ENCODE results near the gene KRTAP9-7. TPM values are rescaled to one million over a fixed set of nuclear protein-coding genes. Genes with fewer than 3 reads are reported as not detected.
"Not testable (repeated sequence)": the region's sequence is repeated elsewhere in the genome, so short reads cannot be mapped to it uniquely, and the experiment has no call there.

Gene KRTAP9-7
- total RNA-seq (not detected), polyA plus RNA-seq (not detected)
- long read RNA-seq, donor 1: 0 reads
- long read RNA-seq, donor 2: 0 reads
- long read RNA-seq, donor 3: 0 reads
- long read RNA-seq, donor 4: 0 reads
- long read RNA-seq, donor 5: 0 reads

- not testable (repeated sequence) for H3K4me3 ChIP-seq; H3K27me3 ChIP-seq (ENCODE audit: control insufficient read depth in 3 of 3, insufficient read depth in 3 of 3, low read length in 2 of 3); DNase-seq; H3K4me1 ChIP-seq (ENCODE audit: control insufficient read depth in 5 of 5, insufficient read depth in 5 of 5, low read length in 5 of 5); H3K9me3 ChIP-seq (ENCODE audit: control insufficient read depth in 4 of 4, insufficient read depth in 3 of 4, low read length in 3 of 4); ATAC-seq (ENCODE audit: insufficient read depth, low FRiP score); H3K36me3 ChIP-seq (ENCODE audit: control insufficient read depth in 4 of 4, insufficient read depth in 4 of 4, low read length in 4 of 4); H3K27ac ChIP-seq (ENCODE audit: low read depth in 1 of 2, low read length in 1 of 2); H3K9ac ChIP-seq (ENCODE audit: insufficient read depth in 1 of 2, low read length in 2 of 2)
- WGBS, 2 donors: 79 to 97% methylated on average over 3 of the region's 3 CpGs
Observed at GRCh38 chr17:41275648-41276190, at the start of gene KRTAP9-7. TSS of gene KRTAP9-7 (plus strand) at chr17:41275698. CDS start at chr17:41275698, 0 bp downstream.

GRCh38 chr17:41226051-41226450 lies 49.4 kb upstream of the KRTAP9-7 start:
- H3K9ac ChIP-seq (ENCODE audit: insufficient read depth in 1 of 2, low read length in 2 of 2): no peak overlapping the region
- H3K4me3 ChIP-seq: no peak overlapping the region
- peaks cover 0 to 2% (median 0%) of the 10 kb centered on the region in 4 donors for H3K9me3 ChIP-seq (ENCODE audit: control insufficient read depth in 4 of 4, insufficient read depth in 3 of 4, low read length in 3 of 4)
- WGBS, 2 donors: 87 to 94% methylated on average over 6 of the region's 6 CpGs
- DNase-seq (no peak), ATAC-seq (ENCODE audit: insufficient read depth, low FRiP score) (no peak)
- no peak for TF ChIP-seq CTCF (IDR thresholded peaks at IDR 0.05; ENCODE audit: control extremely low read depth, extremely low read depth)
- H3K27me3 ChIP-seq (ENCODE audit: control insufficient read depth in 3 of 3, insufficient read depth in 3 of 3, low read length in 2 of 3): peaks cover 0 to 10% (median 0%) of the 10 kb centered on the region in 3 donors
- no peaks in the 10 kb centered on the region for H3K36me3 ChIP-seq (ENCODE audit: control insufficient read depth in 4 of 4, insufficient read depth in 4 of 4, low read length in 4 of 4)
- H3K4me1 ChIP-seq (ENCODE audit: control insufficient read depth in 5 of 5, insufficient read depth in 5 of 5, low read length in 5 of 5): no peaks in the 10 kb centered on the region
- H3K27ac ChIP-seq (ENCODE audit: low read depth in 1 of 2, low read length in 1 of 2): no peak overlapping the region

GRCh38 chr17:41226598-41227095 lies 48.9 kb upstream of the KRTAP9-7 start, which contains the start of gene KRTAP9-2:
TSS of gene KRTAP9-2 (plus strand) at chr17:41226648. CDS start at chr17:41226655, 7 bp downstream.
- DNase-seq; H3K36me3 ChIP-seq (ENCODE audit: control insufficient read depth in 4 of 4, insufficient read depth in 4 of 4, low read length in 4 of 4); H3K4me1 ChIP-seq (ENCODE audit: control insufficient read depth in 5 of 5, insufficient read depth in 5 of 5, low read length in 5 of 5); H3K9me3 ChIP-seq (ENCODE audit: control insufficient read depth in 4 of 4, insufficient read depth in 3 of 4, low read length in 3 of 4); H3K4me3 ChIP-seq; ATAC-seq (ENCODE audit: insufficient read depth, low FRiP score); H3K27ac ChIP-seq (ENCODE audit: low read depth in 1 of 2, low read length in 1 of 2); H3K27me3 ChIP-seq (ENCODE audit: control insufficient read depth in 3 of 3, insufficient read depth in 3 of 3, low read length in 2 of 3); H3K9ac ChIP-seq (ENCODE audit: insufficient read depth in 1 of 2, low read length in 2 of 2): not testable (repeated sequence)
- WGBS, 2 donors: 63 to 92% methylated on average over 2 to 3 of the region's 4 CpGs

GRCh38 chr17:41230094-41230493 lies 45.4 kb upstream of the KRTAP9-7 start:
- no peak for TF ChIP-seq CTCF (IDR thresholded peaks at IDR 0.05; ENCODE audit: control extremely low read depth, extremely low read depth)

More at GRCh38 chr17:41230094-41230493, 45.4 kb upstream of the KRTAP9-7 start:
- Histone ChIP-seq H3K4me1 (ENCODE audit: control insufficient read depth in 5 of 5, insufficient read depth in 5 of 5, low read length in 5 of 5) (no peaks in the 10 kb centered on the region), H3K36me3 (ENCODE audit: control insufficient read depth in 4 of 4, insufficient read depth in 4 of 4, low read length in 4 of 4) (no peaks in the 10 kb centered on the region), H3K4me3 (no peak overlapping the region), H3K9ac (ENCODE audit: insufficient read depth in 1 of 2, low read length in 2 of 2) (no peak overlapping the region), H3K9me3 (ENCODE audit: control insufficient read depth in 4 of 4, insufficient read depth in 3 of 4, low read length in 3 of 4) (peaks cover 0 to 2% (median 0%) of the 10 kb centered on the region in 4 donors), H3K27me3 (ENCODE audit: control insufficient read depth in 3 of 3, insufficient read depth in 3 of 3, low read length in 2 of 3) (peaks cover 0 to 10% (median 0%) of the 10 kb centered on the region in 3 donors), H3K27ac (ENCODE audit: low read depth in 1 of 2, low read length in 1 of 2) (no peak overlapping the region)
- no peak for DNase-seq
- no peak for ATAC-seq (ENCODE audit: insufficient read depth, low FRiP score)
